GM12878 (cell line): ENCODE data around the gene ATP1A1. TPM values are rescaled to one million over a fixed set of nuclear protein-coding genes. Genes with fewer than 3 reads are reported as not detected.

ENCODE experiments used
- ATAC-seq: fragments of 200-7000 bp; cut with Tn5 transposase; 3 replicates; pipeline ENCODE4 v1.9.1; 2020; ENCODE audit warnings: mild to moderate bottlenecking, moderate library complexity
- BruUV-seq: library from RNA; stranded (reverse); fragments of 400-500 nt; replicated peaks from 2 replicates; lab custom pipeline; 2021; lab: Mats Ljungman, UMichigan
- CTCF ChIA-PET: fragments of 300-600 bp; sonication (Branson Sonifier 250); formaldehyde crosslinking; extraction: SDS; loops from one replicate; lab custom pipeline; 2021; ENCODE audit warnings: inconsistent platforms; lab: Yijun Ruan, JAX
- POLR2A ChIA-PET: fragments of 350-600 bp; formaldehyde crosslinking; extraction: SDS; loops from one replicate; lab custom pipeline; 2021; ENCODE audit warnings: inconsistent platforms; lab: Charles Lee
- RAD21 ChIA-PET: fragments of 300-600 bp; sonication (Branson Sonifier 250); formaldehyde crosslinking; loops from one replicate; lab custom pipeline; 2023; ENCODE audit warnings: antibody characterized with exemption; ENCODE audit not compliant: unreplicated experiment; lab: Charles Lee
- SMC1A ChIA-PET: fragments of 300-600 bp; sonication (Branson Sonifier 250); formaldehyde crosslinking; loops from one replicate; lab custom pipeline; 2023; ENCODE audit not compliant: unreplicated experiment, uncharacterized antibody; lab: Charles Lee
- DNase-seq: peaks from one replicate; pipeline ENCODE4 v3.0.0-alpha.2; 2011; ENCODE audit warnings: low read depth, low spot score
- FAIRE-seq: peaks from 3 replicates; lab custom pipeline; 2011; peaks lifted over from hg19 to GRCh38; lab: Jason Lieb, UNC
- H2AFZ ChIP-seq: 2 replicates; pipeline ENCODE4 v1.6.0; 2011; ENCODE audit warnings: low read depth, low read length, control low read depth; ENCODE audit not compliant: control insufficient read depth
- H3K27ac ChIP-seq: 2 replicates; pipeline ENCODE4 v1.5.1; 2011; ENCODE audit warnings: control low read depth; ENCODE audit not compliant: control insufficient read depth, insufficient read depth
- H3K27me3 ChIP-seq, 2 experiments: replicated peaks in 1 of 2; 2 replicates each; pipeline versions ENCODE4 v1.6.0 to v1.6.1; 2011; ENCODE audit warnings: low read length in 1 of 2; ENCODE audit not compliant: control insufficient read depth in 2 of 2, insufficient read depth in 2 of 2
- H3K36me3 ChIP-seq, 2 experiments: 2 replicates each; pipeline ENCODE4 v1.5.1; 2011; ENCODE audit warnings: low read length in 1 of 2; ENCODE audit not compliant: control insufficient read depth in 2 of 2, insufficient read depth in 2 of 2
- H3K4me1 ChIP-seq: 2 replicates; pipeline ENCODE4 v1.6.1; 2011; ENCODE audit warnings: mild to moderate bottlenecking, low read length, moderate library complexity, mixed read lengths; ENCODE audit not compliant: control insufficient read depth, insufficient read depth
- H3K4me2 ChIP-seq: 2 replicates; pipeline ENCODE4 v1.6.0; 2011; ENCODE audit warnings: control low read depth; ENCODE audit not compliant: control insufficient read depth, insufficient read depth
- H3K4me3 ChIP-seq: fragments of 200-600 bp; sonication (generic); 2 replicates; pipeline ENCODE4 v1.5.1; 2016
- H3K79me2 ChIP-seq: 2 replicates; pipeline ENCODE4 v1.6.0; 2011; ENCODE audit warnings: low read length; ENCODE audit not compliant: control insufficient read depth, insufficient read depth
- H3K9ac ChIP-seq: 2 replicates; pipeline ENCODE4 v1.8.0; 2011; ENCODE audit warnings: low read length, control low read depth, mixed read lengths; ENCODE audit not compliant: control insufficient read depth, insufficient read depth
- H3K9me3 ChIP-seq: replicated peaks from 3 replicates; pipeline ENCODE4 v1.5.1; 2011; ENCODE audit warnings: mild to moderate bottlenecking, low read length; ENCODE audit not compliant: control insufficient read depth, insufficient read depth
- H4K20me1 ChIP-seq: 2 replicates; pipeline ENCODE4 v1.6.0; 2011; ENCODE audit not compliant: control insufficient read depth, insufficient read depth
- BHLHE40 ChIP-seq, 2 experiments: fragments of 450-650 bp in 1 of 2; IDR thresholded peaks; 2 replicates each; pipeline ENCODE4 v1.6.1; 2011 to 2017; ENCODE audit warnings: low read depth in 2 of 2, borderline replicate concordance in 1 of 2, improper control_type of control experiment in 1 of 2, low read length in 1 of 2, mild to moderate bottlenecking in 1 of 2
- NBN ChIP-seq: fragments of 450-650 bp; IDR thresholded peaks from 2 replicates; pipeline ENCODE4 v1.6.1; 2016
- TCF3 ChIP-seq: IDR thresholded peaks from 2 replicates; pipeline ENCODE4 v1.6.1; 2012; ENCODE audit warnings: low read depth, mild to moderate bottlenecking, low read length, borderline replicate concordance; ENCODE audit not compliant: insufficient read depth
- TCF7 ChIP-seq: IDR thresholded peaks from 2 replicates; pipeline ENCODE4 v1.6.1; 2014; ENCODE audit warnings: antibody characterized with exemption, borderline replicate concordance
- WGBS: methylation state at CpG from one replicate; pipeline ENCODE4 v1.1.6; 2016; ENCODE audit warnings: low lambda C conversion rate; ENCODE audit not compliant: insufficient replicate concordance, insufficient coverage; ENCODE audit errors: missing lambda C conversion rate; 5-methylcytosine and 5-hydroxymethylcytosine counted together
- in situ Hi-C: fragments of 300-500 bp; cut with MboI; formaldehyde crosslinking; loops from 9 replicates; pipeline ENCODE4 v1.14.3; 2018; ENCODE audit warnings: mixed read lengths
- intact Hi-C: fragments of 100-400 bp; cut with micrococcal nuclease; formaldehyde crosslinking; loops from one replicate; pipeline ENCODE4 v1.14.2; 2022; ENCODE audit not compliant: unreplicated experiment
- polyA plus RNA-seq, 11 experiments: library from polyadenylated mRNA; depleted of rRNA in 4 of 11; unstranded in 6 of 11; stranded (reverse) in 5 of 11; fragments of >200 nt; fragmentation: Nextera tagmentation in 4 of 11; fragmentation: Illumina TruSeq in 1 of 11; extraction: Ambion mirVana in 4 of 11; extraction: Trizol in 1 of 11; gene quantifications; 1 replicate in 1 of 11; 2 replicates in 10 of 11; pipeline versions ENCODE4 v1.2.1 to v1.2.3, GENCODE V29; 2011 to 2016; ENCODE audit warnings: inconsistent platforms in 2 of 11, missing spikeins in 2 of 11, low read depth in 1 of 11
- total RNA-seq, 4 experiments: library from RNA; depleted of rRNA in 3 of 4; stranded (reverse); fragments of >200 nt in 3 of 4; fragmentation: Illumina TruSeq in 1 of 4; extraction: Trizol in 1 of 4; gene quantifications; 2 replicates each; pipeline versions ENCODE4 v1.2.1 to v1.2.3, GENCODE V29; 2013 to 2021
- TF ChIP-seq, protein P1 (sequence below): IDR thresholded peaks from 2 replicates; pipeline ENCODE4 v1.6.1; 2012; ENCODE audit warnings: low read depth, low read length, improper control_type of control experiment
- TF ChIP-seq, protein P2 (sequence below): IDR thresholded peaks from 2 replicates; pipeline ENCODE4 v1.6.1; 2011; ENCODE audit warnings: borderline replicate concordance, low read depth, mild to moderate bottlenecking, moderate library complexity, mixed read lengths, low read length; ENCODE audit not compliant: insufficient read depth; ENCODE audit errors: extremely low read length
- TF ChIP-seq, protein P3 (sequence below): fragments of 450-650 bp; IDR thresholded peaks from 2 replicates; pipeline ENCODE4 v1.6.1; 2017; ENCODE audit warnings: mild to moderate bottlenecking, moderate library complexity
- TF ChIP-seq, protein P4 (sequence below): fragments of 450-650 bp; IDR thresholded peaks from 2 replicates; pipeline ENCODE4 v1.6.1; 2016; ENCODE audit warnings: mild to moderate bottlenecking, moderate library complexity, borderline replicate concordance
- TF ChIP-seq, protein P5 (sequence below): fragments of 450-650 bp; IDR thresholded peaks from 2 replicates; pipeline ENCODE4 v1.6.1; 2018; ENCODE audit warnings: borderline replicate concordance, mild to moderate bottlenecking; ENCODE audit not compliant: partially characterized antibody

The ATP1A1 gene
- total and polyA plus RNA-seq, 10 of the 15 experiments (the other 5 are each of a cell fraction or from before 2014, with no cell fraction given), result 113 to 566 (median 313) TPM

DNA sequence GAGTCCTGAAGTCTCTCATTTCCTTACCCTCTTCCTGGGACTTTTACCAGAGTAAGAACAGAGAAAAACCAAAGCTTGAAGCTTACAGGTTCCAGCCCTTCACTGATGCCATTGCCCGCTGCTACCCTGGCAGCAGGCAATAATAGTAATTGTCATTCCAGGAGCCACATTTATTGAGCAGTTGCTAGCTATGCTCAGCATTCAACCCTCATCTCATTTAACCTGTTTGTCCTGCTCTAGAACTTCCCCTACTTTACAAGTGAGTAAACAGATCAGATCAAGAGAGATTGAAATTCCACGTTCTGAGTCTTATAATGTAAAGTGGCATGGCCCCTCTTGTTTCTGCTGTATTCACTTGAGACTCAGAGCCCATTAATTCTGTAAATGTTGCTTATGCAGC, 80.4 kb downstream of the ATP1A1 start:
- no peaks in the 10 kb centered on the region for H3K79me2 ChIP-seq
- ChIA-PET SMC1A (interaction anchor here (1.3 kb wide), 1 partner anchor 32 kb away, joined by 3 read pairs; no protein-coding TSS in a partner anchor), POLR2A (no interaction called here), RAD21 (no interaction called here), CTCF (interaction anchor here (0.7 to 1.1 kb wide), 2 partner anchors 31 to 84 kb away, joined by 3 to 4 read pairs; no protein-coding TSS in a partner anchor)
- FAIRE-seq, result no peak
- no peaks in the 10 kb centered on the region for H4K20me1 ChIP-seq
- H3K9ac ChIP-seq, result no peak overlapping the region
- no peak for DNase-seq
- WGBS, result 47% methylated on average over 2 of the region's 2 CpGs
- BruUV-seq, result no TSS peak
- intact Hi-C loops (no loop called here), in situ Hi-C loops (no loop called here)
- H3K4me3 ChIP-seq, result no peak overlapping the region
- no peak for ATAC-seq
- no peaks in the 10 kb centered on the region for H3K4me1 ChIP-seq
- TF ChIP-seq, protein P1, sequence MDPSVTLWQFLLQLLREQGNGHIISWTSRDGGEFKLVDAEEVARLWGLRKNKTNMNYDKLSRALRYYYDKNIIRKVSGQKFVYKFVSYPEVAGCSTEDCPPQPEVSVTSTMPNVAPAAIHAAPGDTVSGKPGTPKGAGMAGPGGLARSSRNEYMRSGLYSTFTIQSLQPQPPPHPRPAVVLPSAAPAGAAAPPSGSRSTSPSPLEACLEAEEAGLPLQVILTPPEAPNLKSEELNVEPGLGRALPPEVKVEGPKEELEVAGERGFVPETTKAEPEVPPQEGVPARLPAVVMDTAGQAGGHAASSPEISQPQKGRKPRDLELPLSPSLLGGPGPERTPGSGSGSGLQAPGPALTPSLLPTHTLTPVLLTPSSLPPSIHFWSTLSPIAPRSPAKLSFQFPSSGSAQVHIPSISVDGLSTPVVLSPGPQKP, result no peak
- TF ChIP-seq, protein P2, sequence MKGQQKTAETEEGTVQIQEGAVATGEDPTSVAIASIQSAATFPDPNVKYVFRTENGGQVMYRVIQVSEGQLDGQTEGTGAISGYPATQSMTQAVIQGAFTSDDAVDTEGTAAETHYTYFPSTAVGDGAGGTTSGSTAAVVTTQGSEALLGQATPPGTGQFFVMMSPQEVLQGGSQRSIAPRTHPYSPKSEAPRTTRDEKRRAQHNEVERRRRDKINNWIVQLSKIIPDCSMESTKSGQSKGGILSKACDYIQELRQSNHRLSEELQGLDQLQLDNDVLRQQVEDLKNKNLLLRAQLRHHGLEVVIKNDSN, result no peak
- TF ChIP-seq, protein P3, sequence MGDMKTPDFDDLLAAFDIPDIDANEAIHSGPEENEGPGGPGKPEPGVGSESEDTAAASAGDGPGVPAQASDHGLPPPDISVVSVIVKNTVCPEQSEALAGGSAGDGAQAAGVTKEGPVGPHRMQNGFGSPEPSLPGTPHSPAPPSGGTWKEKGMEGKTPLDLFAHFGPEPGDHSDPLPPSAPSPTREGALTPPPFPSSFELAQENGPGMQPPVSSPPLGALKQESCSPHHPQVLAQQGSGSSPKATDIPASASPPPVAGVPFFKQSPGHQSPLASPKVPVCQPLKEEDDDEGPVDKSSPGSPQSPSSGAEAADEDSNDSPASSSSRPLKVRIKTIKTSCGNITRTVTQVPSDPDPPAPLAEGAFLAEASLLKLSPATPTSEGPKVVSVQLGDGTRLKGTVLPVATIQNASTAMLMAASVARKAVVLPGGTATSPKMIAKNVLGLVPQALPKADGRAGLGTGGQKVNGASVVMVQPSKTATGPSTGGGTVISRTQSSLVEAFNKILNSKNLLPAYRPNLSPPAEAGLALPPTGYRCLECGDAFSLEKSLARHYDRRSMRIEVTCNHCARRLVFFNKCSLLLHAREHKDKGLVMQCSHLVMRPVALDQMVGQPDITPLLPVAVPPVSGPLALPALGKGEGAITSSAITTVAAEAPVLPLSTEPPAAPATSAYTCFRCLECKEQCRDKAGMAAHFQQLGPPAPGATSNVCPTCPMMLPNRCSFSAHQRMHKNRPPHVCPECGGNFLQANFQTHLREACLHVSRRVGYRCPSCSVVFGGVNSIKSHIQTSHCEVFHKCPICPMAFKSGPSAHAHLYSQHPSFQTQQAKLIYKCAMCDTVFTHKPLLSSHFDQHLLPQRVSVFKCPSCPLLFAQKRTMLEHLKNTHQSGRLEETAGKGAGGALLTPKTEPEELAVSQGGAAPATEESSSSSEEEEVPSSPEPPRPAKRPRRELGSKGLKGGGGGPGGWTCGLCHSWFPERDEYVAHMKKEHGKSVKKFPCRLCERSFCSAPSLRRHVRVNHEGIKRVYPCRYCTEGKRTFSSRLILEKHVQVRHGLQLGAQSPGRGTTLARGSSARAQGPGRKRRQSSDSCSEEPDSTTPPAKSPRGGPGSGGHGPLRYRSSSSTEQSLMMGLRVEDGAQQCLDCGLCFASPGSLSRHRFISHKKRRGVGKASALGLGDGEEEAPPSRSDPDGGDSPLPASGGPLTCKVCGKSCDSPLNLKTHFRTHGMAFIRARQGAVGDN, result no peak
- no peak for TF ChIP-seq NBN
- TF ChIP-seq, protein P4, sequence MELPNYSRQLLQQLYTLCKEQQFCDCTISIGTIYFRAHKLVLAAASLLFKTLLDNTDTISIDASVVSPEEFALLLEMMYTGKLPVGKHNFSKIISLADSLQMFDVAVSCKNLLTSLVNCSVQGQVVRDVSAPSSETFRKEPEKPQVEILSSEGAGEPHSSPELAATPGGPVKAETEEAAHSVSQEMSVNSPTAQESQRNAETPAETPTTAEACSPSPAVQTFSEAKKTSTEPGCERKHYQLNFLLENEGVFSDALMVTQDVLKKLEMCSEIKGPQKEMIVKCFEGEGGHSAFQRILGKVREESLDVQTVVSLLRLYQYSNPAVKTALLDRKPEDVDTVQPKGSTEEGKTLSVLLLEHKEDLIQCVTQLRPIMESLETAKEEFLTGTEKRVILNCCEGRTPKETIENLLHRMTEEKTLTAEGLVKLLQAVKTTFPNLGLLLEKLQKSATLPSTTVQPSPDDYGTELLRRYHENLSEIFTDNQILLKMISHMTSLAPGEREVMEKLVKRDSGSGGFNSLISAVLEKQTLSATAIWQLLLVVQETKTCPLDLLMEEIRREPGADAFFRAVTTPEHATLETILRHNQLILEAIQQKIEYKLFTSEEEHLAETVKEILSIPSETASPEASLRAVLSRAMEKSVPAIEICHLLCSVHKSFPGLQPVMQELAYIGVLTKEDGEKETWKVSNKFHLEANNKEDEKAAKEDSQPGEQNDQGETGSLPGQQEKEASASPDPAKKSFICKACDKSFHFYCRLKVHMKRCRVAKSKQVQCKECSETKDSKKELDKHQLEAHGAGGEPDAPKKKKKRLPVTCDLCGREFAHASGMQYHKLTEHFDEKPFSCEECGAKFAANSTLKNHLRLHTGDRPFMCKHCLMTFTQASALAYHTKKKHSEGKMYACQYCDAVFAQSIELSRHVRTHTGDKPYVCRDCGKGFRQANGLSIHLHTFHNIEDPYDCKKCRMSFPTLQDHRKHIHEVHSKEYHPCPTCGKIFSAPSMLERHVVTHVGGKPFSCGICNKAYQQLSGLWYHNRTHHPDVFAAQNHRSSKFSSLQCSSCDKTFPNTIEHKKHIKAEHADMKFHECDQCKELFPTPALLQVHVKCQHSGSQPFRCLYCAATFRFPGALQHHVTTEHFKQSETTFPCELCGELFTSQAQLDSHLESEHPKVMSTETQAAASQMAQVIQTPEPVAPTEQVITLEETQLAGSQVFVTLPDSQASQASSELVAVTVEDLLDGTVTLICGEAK, result no peak
- TF ChIP-seq, protein P5, sequence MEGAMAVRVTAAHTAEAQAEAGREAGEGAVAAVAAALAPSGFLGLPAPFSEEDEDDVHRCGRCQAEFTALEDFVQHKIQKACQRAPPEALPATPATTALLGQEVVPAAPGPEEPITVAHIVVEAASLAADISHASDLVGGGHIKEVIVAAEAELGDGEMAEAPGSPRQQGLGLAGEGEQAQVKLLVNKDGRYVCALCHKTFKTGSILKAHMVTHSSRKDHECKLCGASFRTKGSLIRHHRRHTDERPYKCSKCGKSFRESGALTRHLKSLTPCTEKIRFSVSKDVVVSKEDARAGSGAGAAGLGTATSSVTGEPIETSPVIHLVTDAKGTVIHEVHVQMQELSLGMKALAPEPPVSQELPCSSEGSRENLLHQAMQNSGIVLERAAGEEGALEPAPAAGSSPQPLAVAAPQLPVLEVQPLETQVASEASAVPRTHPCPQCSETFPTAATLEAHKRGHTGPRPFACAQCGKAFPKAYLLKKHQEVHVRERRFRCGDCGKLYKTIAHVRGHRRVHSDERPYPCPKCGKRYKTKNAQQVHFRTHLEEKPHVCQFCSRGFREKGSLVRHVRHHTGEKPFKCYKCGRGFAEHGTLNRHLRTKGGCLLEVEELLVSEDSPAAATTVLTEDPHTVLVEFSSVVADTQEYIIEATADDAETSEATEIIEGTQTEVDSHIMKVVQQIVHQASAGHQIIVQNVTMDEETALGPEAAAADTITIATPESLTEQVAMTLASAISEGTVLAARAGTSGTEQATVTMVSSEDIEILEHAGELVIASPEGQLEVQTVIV, result no peak
- no peak for TF ChIP-seq TCF7
- TF ChIP-seq BHLHE40 (IDR thresholded peaks at IDR 0.05; ENCODE audit: borderline replicate concordance in 1 of 2, low read depth in 2 of 2, low read length in 1 of 2), result no peak
- TF ChIP-seq TCF3, result no peak
- no peak overlapping the region for H3K27ac ChIP-seq
- no peak overlapping the region for H3K4me2 ChIP-seq
- H3K27me3 ChIP-seq, result no peaks in the 10 kb centered on the region
- H3K36me3 ChIP-seq, result no peaks in the 10 kb centered on the region
- no peaks in the 10 kb centered on the region for H3K9me3 ChIP-seq
- no peak overlapping the region for H2AFZ ChIP-seq
